OCI-LY7 (cell line): Measurements from ENCODE around the gene CAPN14. TPM values are rescaled to one million over a fixed set of nuclear protein-coding genes. Genes with fewer than 3 reads are reported as not detected.

Experiments used
- BruUV-seq: library from RNA; stranded (reverse); fragments of 400-500 nt; replicated peaks from 2 replicates; lab custom pipeline; 2021; lab: Mats Ljungman, UMichigan
- CTCF ChIA-PET: fragments of 300-600 bp; sonication (Branson Sonifier 250); formaldehyde crosslinking; loops from one replicate; lab custom pipeline; 2022; ENCODE audit warnings: antibody characterized with exemption; ENCODE audit not compliant: unreplicated experiment; lab: Charles Lee
- POLR2A ChIA-PET: fragments of 300-600 bp; sonication (Branson Sonifier 250); formaldehyde crosslinking; loops from one replicate; lab custom pipeline; 2022; ENCODE audit warnings: antibody characterized with exemption; lab: Charles Lee
- DNase-seq: peaks from one replicate; pipeline ENCODE4 v3.0.0-alpha.2; 2015; ENCODE audit warnings: low spot score
- H2AFZ ChIP-seq: fragments of 200-600 bp; sonication (generic), shearing (Covaris generic); 2 replicates; pipeline ENCODE4 v1.6.1; 2014; ENCODE audit warnings: mild to moderate bottlenecking, antibody characterized with exemption, low read length, moderate library complexity
- H3K27ac ChIP-seq: fragments of 200-600 bp; sonication (generic); 2 replicates; pipeline ENCODE4 v1.5.1; 2014; ENCODE audit warnings: mixed run types, low read depth, mild to moderate bottlenecking, moderate library complexity, low read length, inconsistent platforms; ENCODE audit not compliant: poor library complexity, severe bottlenecking
- H3K36me3 ChIP-seq: fragments of 200-600 bp; sonication (generic); 2 replicates; pipeline ENCODE4 v1.6.1; 2014; ENCODE audit warnings: mild to moderate bottlenecking, antibody characterized with exemption, low read length, moderate library complexity, mixed read lengths; ENCODE audit not compliant: insufficient read depth
- H3K4me1 ChIP-seq: fragments of 200-600 bp; sonication (generic); 2 replicates; pipeline ENCODE4 v1.5.1; 2014; ENCODE audit warnings: mild to moderate bottlenecking, low read length; ENCODE audit not compliant: insufficient read depth, poor library complexity, severe bottlenecking
- H3K4me2 ChIP-seq: fragments of 200-600 bp; sonication (generic); 2 replicates; pipeline ENCODE4 v1.6.1; 2014; ENCODE audit warnings: mild to moderate bottlenecking, low read length
- H3K4me3 ChIP-seq: fragments of 200-600 bp; sonication (generic); 2 replicates; pipeline ENCODE4 v1.5.1; 2014; ENCODE audit warnings: mild to moderate bottlenecking, low read depth, low read length; ENCODE audit not compliant: poor library complexity, severe bottlenecking
- H3K79me2 ChIP-seq: fragments of 200-600 bp; sonication (generic); 2 replicates; pipeline ENCODE4 v1.6.1; 2016; ENCODE audit warnings: low read depth, mild to moderate bottlenecking, low read length, moderate library complexity, mixed read lengths; ENCODE audit not compliant: insufficient read depth
- H3K9me2 ChIP-seq: fragments of 200-600 bp; sonication (generic); 2 replicates; pipeline ENCODE4 v1.6.1; 2016; ENCODE audit warnings: mild to moderate bottlenecking, low read length, mixed read lengths; ENCODE audit not compliant: insufficient read depth
- H3K9me3 ChIP-seq: fragments of 200-600 bp; sonication (generic); 2 replicates; pipeline ENCODE4 v1.6.1; 2014; ENCODE audit warnings: mild to moderate bottlenecking, mixed run types, low read length, mixed read lengths
- H4K20me1 ChIP-seq: fragments of 200-600 bp; sonication (generic); 2 replicates; pipeline ENCODE4 v1.6.1; 2014; ENCODE audit warnings: mild to moderate bottlenecking, antibody characterized with exemption, low read length, moderate library complexity, mixed read lengths; ENCODE audit not compliant: insufficient read depth
- EZH2phosphoT487 ChIP-seq: fragments of 200-600 bp; sonication (generic); IDR thresholded peaks from 2 replicates; pipeline ENCODE4 v1.6.1; 2018; ENCODE audit warnings: low read depth, borderline replicate concordance, mild to moderate bottlenecking, mixed run types, antibody characterized with exemption, low read length, moderate library complexity, mixed read lengths
- intact Hi-C: fragments of 100-400 bp; cut with micrococcal nuclease; formaldehyde crosslinking; loops from one replicate; pipeline ENCODE4 v1.10.0; 2022; ENCODE audit not compliant: unreplicated experiment
- total RNA-seq, 2 experiments: library from RNA; depleted of rRNA in 1 of 2; stranded (reverse); fragments of >200 nt in 1 of 2; shearing (Covaris generic) in 1 of 2; gene quantifications; 2 replicates each; pipeline ENCODE4 v1.2.3, GENCODE V29; 2014 to 2022
- TF ChIP-seq, protein P1 (sequence below): fragments of 200-600 bp; sonication (generic); conservative IDR thresholded peaks from 2 replicates; pipeline ENCODE4 v1.5.1; 2014; ENCODE audit warnings: mild to moderate bottlenecking, antibody characterized with exemption, low read length, moderate library complexity, mixed read lengths

The CAPN14 gene
- total RNA-seq, 2 experiments from 2014 or later: 1.4 to 4.0 TPM

DNA sequence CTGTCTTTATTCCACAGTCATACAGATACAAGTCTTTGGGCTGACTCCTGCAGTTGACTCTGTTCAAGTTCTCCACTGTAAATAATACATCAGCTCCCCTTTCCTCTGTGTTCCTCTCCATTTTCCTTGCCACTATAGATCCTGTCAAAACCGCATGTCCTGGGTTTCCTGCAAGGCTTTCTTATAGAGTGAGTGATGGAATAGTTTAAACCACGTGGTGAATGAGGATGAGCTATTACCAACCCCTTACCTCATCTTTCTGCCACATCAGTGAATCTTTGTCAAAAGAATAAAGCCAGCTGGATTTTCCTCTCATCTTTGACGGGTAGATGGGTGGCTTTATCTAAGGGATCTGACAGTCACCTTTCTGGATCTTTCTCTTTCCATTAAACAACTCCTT is 75.2 kb downstream of the CAPN14 start:
- no peak overlapping the region for H3K4me3 ChIP-seq
- H3K9me3 ChIP-seq: no peaks in the 10 kb centered on the region
- H3K4me1 ChIP-seq: peaks cover 12% of the 10 kb centered on the region
- ChIA-PET POLR2A (interaction anchor here (1.0 kb wide), 1 partner anchor 26 kb away, joined by 3 read pairs; no protein-coding TSS in a partner anchor), CTCF (no interaction called here)
- H2AFZ ChIP-seq: no peak overlapping the region
- H3K27ac ChIP-seq: no peak overlapping the region
- H4K20me1 ChIP-seq: no peaks in the 10 kb centered on the region
- H3K79me2 ChIP-seq: peaks cover 2% of the 10 kb centered on the region; the same call in 1 of the 2 replicates
- DNase-seq: no peak
- BruUV-seq: no TSS peak
- no peak for TF ChIP-seq EZH2phosphoT487
- TF ChIP-seq, protein P1, sequence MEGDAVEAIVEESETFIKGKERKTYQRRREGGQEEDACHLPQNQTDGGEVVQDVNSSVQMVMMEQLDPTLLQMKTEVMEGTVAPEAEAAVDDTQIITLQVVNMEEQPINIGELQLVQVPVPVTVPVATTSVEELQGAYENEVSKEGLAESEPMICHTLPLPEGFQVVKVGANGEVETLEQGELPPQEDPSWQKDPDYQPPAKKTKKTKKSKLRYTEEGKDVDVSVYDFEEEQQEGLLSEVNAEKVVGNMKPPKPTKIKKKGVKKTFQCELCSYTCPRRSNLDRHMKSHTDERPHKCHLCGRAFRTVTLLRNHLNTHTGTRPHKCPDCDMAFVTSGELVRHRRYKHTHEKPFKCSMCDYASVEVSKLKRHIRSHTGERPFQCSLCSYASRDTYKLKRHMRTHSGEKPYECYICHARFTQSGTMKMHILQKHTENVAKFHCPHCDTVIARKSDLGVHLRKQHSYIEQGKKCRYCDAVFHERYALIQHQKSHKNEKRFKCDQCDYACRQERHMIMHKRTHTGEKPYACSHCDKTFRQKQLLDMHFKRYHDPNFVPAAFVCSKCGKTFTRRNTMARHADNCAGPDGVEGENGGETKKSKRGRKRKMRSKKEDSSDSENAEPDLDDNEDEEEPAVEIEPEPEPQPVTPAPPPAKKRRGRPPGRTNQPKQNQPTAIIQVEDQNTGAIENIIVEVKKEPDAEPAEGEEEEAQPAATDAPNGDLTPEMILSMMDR: no peak
- intact Hi-C loops: no loop called here
- no peaks in the 10 kb centered on the region for H3K36me3 ChIP-seq
- H3K9me2 ChIP-seq: no peaks in the 10 kb centered on the region
- no peak overlapping the region for H3K4me2 ChIP-seq

DNA sequence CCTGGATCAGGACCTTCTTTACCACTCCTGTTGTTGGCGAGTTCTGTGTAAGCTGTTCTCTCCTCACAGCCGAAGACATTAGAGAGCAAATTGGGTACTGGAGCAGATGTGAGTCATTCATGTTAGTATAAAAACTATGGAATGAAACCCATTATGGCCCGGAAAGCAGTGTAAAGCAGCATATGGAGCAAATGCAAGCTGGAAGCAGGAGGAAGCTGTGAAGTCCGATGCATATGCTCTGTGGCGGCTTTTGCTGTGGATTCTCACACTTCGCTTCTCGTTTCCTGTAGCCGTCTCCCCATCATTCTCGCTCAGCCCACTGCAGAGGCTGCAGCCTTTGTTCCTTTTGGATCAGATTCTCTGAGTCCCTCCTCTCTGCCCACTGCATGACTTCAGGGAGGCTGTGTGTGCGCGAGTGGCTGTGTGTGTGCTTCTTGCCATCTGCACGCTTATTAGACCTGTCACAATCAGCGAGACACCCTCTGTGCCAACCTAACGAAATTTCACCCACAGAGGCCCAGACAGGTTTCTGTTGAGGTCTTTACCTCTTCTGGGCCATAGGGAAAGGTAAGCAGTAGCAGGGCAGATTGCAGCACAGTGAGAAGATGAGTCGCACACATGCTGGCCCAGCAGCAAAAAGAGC is 75.8 kb downstream of the CAPN14 start:
- Histone ChIP-seq H3K4me1 (peaks cover 17% of the 10 kb centered on the region), H3K27ac (no peak overlapping the region), H3K4me2 (no peak overlapping the region), H4K20me1 (peaks cover under 1% of the 10 kb centered on the region; the same call in 1 of the 2 replicates), H3K9me3 (no peaks in the 10 kb centered on the region), H3K4me3 (no peak overlapping the region), H2AFZ (no peak overlapping the region), H3K79me2 (peaks cover 8% of the 10 kb centered on the region; the same call in 1 of the 2 replicates), H3K36me3 (no peaks in the 10 kb centered on the region), H3K9me2 (no peaks in the 10 kb centered on the region)
- DNase-seq: no peak
- intact Hi-C loops: no loop called here
- TF ChIP-seq, protein P1: no peak
- no peak for TF ChIP-seq EZH2phosphoT487
- ChIA-PET POLR2A (interaction anchor here (0.6 to 1.4 kb wide), 4 partner anchors 10 to 1604 kb away, joined by 3 to 5 read pairs (median 4); no protein-coding TSS in a partner anchor), CTCF (interaction anchor here (1.0 kb wide), 1 partner anchor 28 kb away, joined by 3 read pairs; no protein-coding TSS in a partner anchor)
- BruUV-seq: no TSS peak

DNA sequence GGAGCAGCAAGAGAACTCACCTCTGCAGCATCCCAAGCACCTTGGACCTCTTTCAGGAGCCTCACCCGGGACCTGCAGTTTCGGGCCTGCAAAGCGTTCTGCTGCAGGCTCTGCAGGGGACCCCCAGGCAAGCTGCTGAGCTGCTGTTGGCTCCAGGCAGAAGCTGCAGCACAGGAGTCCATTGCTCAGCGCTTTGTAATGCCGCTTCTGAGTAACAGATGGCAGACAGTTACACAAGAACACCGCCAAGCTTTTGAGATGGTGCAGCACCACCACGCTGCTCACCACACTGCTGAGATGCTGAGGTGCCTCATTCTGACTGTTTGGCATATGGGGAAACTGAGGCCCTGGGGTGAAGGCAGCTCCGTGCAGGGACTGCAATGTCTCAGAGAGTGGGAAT is 77.2 kb downstream of the CAPN14 start:
- Histone ChIP-seq H3K79me2 (peaks cover 22% of the 10 kb centered on the region; the same call in 1 of the 2 replicates), H2AFZ (no peak overlapping the region), H3K9me3 (no peaks in the 10 kb centered on the region), H3K27ac (no peak overlapping the region), H4K20me1 (peaks cover 8% of the 10 kb centered on the region; the same call in 1 of the 2 replicates), H3K4me1 (peaks cover 30% of the 10 kb centered on the region), H3K36me3 (peaks cover 2% of the 10 kb centered on the region), H3K4me2 (no peak overlapping the region), H3K4me3 (no peak overlapping the region), H3K9me2 (no peaks in the 10 kb centered on the region)
- intact Hi-C loops: no loop called here
- no peak for TF ChIP-seq EZH2phosphoT487
- TF ChIP-seq, protein P1: no peak
- no peak for DNase-seq
- no TSS peak for BruUV-seq
- ChIA-PET CTCF (no interaction called here), POLR2A (interaction anchor here (1.4 kb wide), 1 partner anchor 276 kb away, joined by 3 read pairs; no protein-coding TSS in a partner anchor)
